Measurements from ENCODE around the gene TMEM255A.

GRCh38 chrX:120260369-120260768 lies 50.9 kb downstream of the TMEM255A start:
- TF ChIP-seq, protein P1, sequence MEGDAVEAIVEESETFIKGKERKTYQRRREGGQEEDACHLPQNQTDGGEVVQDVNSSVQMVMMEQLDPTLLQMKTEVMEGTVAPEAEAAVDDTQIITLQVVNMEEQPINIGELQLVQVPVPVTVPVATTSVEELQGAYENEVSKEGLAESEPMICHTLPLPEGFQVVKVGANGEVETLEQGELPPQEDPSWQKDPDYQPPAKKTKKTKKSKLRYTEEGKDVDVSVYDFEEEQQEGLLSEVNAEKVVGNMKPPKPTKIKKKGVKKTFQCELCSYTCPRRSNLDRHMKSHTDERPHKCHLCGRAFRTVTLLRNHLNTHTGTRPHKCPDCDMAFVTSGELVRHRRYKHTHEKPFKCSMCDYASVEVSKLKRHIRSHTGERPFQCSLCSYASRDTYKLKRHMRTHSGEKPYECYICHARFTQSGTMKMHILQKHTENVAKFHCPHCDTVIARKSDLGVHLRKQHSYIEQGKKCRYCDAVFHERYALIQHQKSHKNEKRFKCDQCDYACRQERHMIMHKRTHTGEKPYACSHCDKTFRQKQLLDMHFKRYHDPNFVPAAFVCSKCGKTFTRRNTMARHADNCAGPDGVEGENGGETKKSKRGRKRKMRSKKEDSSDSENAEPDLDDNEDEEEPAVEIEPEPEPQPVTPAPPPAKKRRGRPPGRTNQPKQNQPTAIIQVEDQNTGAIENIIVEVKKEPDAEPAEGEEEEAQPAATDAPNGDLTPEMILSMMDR (IDR thresholded peaks at IDR 0.05) = no peak
- TF ChIP-seq POLR2A (IDR thresholded peaks at IDR 0.05) (no peak), POLR2AphosphoS5 (IDR thresholded peaks at IDR 0.05) (no peak), EP300 (IDR thresholded peaks at IDR 0.05; ENCODE audit: low read depth) (no peak)
